SHP77 (cell line): ENCODE data around the gene PRODH.
"Not testable (repeated sequence)": the region's sequence is repeated elsewhere in the genome, so short reads cannot be mapped to it uniquely, and the experiment has no call there.

ENCODE experiments used
- DNase-seq, 2 experiments: peaks; one replicate each; lab custom pipeline; 2025; lab: John Stamatoyannopoulos, UW

PRODH gene

DNA sequence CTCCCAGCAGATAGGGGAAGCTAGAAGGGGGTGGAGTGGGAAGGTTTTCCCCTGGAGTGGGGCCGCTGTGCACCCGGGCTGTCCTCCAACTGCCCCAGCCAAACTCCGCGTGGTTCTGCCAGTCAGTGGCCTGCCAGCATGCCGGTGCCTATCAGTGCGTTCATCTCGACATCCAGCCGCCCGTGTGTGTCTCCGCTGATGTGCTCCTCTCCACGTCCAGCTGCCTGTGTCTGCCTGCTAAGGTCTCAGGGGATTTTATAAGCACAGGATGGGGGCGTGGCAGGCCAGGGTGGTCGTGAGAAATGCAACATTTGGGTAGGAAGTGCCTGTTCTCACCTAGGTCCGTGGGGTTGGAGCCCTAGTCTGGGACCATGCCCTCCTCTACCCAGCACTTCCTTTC is 17.0 kb upstream of the PRODH start:
- not testable (repeated sequence) for DNase-seq

- no peak for DNase-seq
Measured at GRCh38 chr22:18952022-18952421, 15.9 kb upstream of the PRODH start.

DNA sequence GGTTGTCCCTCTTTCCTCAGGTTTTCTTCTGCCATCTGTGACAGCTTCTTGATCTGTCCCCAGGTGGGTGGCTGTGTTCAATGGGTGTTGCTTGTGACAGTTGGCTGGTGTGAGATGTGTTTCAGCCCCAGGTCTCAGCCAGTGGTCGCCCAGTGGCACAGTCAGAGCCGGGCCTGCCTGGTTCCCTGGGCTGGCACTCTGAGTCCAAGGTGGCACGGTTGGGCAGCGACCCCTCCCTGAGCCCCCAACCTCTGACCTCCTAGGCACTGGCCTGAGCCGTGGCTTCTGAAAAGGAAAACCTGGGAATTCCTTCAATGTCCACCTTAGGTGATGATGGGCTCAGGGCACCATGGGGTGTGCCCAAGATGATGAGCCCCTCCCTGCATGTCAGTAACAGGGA is 14.0 kb upstream of the PRODH start:
- no peak for DNase-seq

DNA sequence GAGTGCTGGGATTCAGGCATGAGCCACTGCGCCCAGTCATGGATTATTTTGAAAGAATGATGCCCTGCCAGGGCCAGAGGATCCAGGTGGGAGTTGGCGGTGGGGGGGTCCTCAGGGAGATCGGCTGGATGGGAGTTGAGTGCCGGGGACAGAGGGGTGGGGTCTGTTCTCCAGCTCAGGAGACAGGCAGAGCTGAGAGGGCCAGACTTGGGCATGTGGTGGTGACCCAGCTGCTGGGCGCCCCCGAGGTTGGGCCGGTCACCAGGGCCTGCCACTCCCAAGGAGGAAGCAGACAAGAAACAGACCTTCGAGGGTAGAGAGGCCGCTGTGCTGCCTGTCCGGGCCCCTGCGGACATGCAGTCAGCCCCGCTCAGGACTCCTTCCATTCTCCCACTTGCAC is 11.8 kb upstream of the PRODH start:
- no peak for DNase-seq

- DNase-seq, result not testable (repeated sequence)
Measured at GRCh38 chr22:18947105-18947504, 11.0 kb upstream of the PRODH start.

- DNase-seq, result not testable (repeated sequence)
Measured at GRCh38 chr22:18938691-18939090, 2.6 kb upstream of the PRODH start.

- DNase-seq, result not testable (repeated sequence)
Measured at GRCh38 chr22:18934688-18935087, 1.4 kb downstream of the PRODH start.

- no peak for DNase-seq
Measured at GRCh38 chr22:18933914-18934313, 2.2 kb downstream of the PRODH start.

DNA sequence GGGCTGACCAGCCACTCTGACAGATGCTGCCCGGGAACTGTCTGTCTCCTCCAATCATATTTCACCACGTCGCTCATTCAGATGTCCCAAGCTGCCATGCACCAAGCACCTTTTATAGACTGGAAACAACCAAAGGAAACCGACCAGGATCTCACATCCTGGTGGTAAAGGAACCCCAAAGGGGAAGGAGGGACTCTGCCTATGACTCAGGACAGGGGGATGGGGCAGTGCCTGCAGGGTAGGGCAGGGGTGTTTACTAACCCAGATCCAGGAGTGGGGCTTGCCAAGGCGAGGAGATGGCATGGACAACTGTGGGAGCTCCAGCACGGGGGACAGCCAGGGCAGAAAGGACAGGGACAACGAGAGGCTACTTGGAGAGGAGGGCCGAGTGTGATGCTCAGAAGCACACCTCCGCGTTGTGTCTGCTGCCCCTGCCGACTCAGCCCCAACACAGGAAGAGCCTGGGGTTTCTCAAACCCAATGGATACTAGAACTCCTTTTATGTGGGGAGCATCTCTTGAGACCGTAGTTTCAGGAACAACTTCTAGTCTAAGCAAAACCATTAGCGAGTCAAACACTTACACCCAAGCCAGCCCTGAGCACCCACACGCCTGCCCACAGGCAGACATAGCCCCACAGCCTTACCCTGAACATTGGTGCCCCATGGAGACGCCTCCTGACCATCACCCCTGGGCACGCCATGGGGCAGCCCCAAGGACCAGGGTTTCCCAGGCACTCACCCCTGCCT is 4.0 kb downstream of the PRODH start:
- no peak for DNase-seq

DNA sequence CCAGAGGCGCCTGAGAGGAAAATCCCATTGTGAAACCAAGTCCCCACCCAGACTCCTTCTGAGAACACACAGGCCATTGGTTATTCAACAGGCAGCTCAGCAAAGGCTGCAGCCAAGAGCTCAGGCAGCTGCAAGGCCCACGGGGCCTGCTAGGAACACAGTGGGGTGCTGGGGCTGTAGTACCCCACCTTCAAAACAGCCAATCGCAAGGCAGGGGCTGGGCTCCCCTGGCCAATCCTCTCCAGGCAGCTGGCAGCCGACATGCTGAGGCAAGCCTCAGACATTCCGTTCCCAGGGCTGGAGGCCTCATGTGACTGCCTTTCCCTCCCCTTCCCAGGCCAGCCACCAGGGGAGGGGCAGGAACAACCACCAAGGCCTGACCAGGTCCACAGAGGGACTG is 6.6 kb downstream of the PRODH start:
- no peak for DNase-seq

DNA sequence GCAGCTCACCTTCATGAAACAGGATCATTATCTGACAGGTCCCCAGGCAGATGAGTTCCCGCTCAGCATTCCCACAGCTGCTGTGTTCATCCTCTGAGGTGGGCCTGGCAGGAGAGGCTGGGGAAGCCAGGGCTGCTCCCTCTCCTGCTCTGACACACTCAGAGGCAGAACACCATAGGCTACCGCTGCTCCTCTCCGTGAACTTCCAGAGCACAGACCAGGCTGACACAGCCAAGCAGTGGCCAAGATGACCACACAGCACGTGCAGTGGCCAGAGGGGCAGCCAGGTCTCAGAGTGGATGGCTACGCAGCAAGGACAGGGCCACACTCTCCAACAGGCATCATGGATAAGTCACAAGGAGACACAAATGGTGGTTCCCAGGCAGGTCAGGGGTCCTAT is 8.5 kb downstream of the PRODH start:
- DNase-seq, result no peak

- no peak for DNase-seq
Measured at GRCh38 chr22:18927020-18927419, 9.1 kb downstream of the PRODH start.

DNA sequence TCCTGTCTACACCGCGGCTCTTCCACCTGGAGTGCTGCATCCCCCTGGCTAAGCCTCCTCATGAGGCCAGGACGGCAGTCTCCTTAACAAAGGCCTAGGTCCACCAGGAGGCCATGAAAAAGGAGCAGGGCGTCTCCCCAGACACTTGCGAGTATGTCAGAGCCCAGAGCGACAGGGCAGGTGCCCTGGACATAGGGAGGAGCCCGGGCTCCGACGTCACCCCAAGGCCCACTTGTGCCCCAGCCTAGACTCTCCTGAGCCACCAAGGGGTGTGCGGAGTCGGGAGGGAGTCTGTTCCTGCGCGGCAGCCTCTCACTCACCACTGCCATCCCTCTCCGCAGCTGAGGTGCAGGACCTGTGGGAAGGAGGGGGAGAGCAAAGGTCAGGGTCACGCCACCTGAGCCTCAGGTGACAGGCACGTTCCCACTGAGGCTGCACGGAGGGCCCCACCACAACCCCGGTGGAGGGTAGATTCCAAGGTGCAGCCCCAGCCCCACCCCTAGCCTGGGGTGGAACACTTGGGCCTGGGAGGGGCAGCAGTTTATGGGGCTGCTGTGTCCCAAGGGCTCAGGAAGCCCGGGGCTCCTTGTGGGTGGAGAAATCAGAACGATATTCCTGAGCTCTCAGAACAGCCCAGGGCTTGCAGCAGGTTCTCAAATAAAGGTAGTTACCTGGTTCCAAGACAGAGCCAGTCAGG is 10.6 kb downstream of the PRODH start:
- DNase-seq, result no peak

GRCh38 chr22:18920257-18920902 is 15.7 kb downstream of the PRODH start:
- not testable (repeated sequence) for DNase-seq

DNA sequence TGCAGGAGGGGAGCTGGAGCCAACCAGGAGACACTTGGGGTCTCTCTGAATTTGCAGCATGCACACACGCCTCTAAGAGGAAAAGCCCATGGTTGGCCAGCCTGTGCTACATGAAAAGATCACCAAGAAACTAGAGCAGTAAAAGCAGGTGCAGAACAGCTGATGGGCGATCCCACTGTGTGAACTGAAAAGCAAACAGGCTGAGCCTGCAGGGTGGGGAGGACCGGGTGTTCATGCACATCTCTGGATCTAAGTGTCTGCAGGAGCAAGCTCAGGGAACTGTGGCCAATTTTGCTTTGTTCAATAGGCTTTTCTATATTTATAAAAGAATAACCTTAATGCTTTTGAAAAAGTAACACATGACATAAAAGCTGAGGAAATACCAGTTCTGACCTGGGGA is 18.3 kb downstream of the PRODH start:
- DNase-seq, result not testable (repeated sequence)

- DNase-seq, result not testable (repeated sequence)
Measured at GRCh38 chr22:18915550-18915949, 20.5 kb downstream of the PRODH start.

GRCh38 chr22:18914558-18914957 is 21.5 kb downstream of the PRODH start:
- DNase-seq, result not testable (repeated sequence)

DNA sequence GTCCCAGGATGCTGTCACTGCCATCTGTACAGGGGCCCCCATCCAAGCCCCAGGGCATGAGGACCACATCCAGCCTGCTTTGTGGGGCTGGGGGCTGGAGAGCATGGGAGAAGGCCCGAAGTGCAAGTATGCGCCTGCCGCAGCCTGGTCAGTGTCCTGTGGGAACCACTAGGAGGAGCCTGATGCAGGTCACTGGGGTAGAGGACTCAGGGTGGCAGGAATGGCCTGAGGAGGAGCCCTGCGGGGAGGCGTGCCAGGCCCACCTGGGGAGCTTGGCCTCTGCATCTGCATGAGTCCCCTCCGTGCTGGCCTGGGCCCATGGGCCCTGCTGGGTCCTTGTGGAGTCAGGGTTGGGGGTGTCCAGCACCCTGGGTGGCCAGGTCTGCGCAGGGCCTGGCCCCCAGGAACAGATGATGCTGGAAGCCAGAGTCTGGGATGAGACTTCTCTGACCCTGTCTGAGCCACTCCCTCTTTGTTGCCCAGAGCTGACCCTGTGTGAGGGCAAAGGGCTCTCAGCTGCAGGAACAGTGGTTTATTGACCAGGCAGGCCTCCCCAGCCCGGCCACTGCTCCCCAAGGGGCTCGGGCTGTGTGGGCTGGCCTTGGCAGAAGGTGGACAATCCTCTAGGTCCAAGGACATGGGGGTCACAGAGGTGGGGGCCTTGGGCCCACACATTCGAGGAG is 23.7 kb downstream of the PRODH start:
- not testable (repeated sequence) for DNase-seq

- DNase-seq, result not testable (repeated sequence)
Measured at GRCh38 chr22:18911535-18911934, 24.6 kb downstream of the PRODH start.

DNA sequence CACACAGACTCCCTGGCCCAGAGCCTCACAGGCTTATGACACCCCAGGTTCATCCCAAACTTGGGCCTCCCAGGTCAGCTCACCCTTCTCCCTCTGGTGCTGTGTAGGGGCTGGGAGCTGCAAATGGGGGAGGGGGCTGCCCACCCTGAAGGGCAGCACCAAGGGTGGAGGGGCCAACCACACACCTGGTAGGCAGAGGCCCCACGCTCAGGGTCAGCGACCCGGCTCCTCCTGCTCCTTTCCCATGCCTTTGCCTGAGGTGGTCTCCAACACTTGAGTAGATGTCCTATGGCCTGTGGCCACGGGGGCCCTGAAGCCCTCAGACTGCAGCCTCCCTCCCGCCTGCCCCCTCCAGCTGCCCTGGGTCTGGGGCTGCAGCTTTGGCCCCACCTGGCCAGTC is 26.5 kb downstream of the PRODH start:
- no peak for DNase-seq

DNA sequence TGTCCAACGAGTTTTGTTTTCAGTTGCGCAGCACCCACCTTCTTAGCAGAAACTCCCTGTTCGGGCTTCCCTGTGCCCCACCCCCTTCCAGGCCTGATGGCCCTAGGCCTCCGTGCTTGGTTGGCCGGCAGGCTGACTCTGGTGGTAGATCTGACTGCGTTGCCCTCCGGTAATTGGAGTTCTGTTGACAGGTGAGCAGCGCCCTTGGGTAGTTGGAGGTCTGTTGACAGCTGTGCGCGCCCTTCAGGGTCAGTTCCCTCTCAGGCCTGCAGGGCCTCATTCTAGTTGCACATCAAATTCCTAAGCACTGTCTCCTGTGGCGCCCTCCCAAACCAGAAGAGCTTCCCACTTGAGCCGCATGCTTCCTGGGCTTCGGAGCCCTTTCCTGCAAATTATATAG is 29.2 kb downstream of the PRODH start:
- DNase-seq, result no peak

DNA sequence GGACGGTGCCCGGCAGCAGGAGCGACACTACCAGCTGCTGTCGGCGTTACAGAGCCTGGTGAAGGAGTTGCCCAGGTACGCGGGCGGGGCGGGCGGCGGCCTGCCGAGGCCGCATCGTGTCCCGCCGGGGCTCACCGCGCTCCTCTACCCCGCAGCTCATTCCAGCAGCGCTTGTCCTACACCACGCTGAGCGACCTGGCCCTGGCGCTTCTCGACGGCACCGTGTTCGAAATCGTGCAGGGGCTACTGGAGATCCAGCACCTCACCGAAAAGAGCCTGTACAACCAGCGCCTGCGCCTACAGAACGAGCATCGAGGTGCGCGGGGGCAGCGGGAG is 29.7 kb downstream of the PRODH start:
- not testable (repeated sequence) for DNase-seq
